Breast epithelium (tissue), 3 donors: ENCODE data around the gene ODAD2.

ENCODE experiments used
- CTCF ChIP-seq, 3 donors: fragments of 450-650 bp; IDR thresholded peaks; one replicate each; pipeline ENCODE4 v1.5.1; 2016 to 2017; ENCODE audit warnings: antibody characterized with exemption in 3 of 3, mild to moderate bottlenecking in 3 of 3, moderate library complexity in 3 of 3
- POLR2A ChIP-seq: fragments of 450-650 bp; IDR thresholded peaks from one replicate; pipeline ENCODE4 v1.6.1; 2016; ENCODE audit warnings: antibody characterized with exemption, mild to moderate bottlenecking, moderate library complexity
- POLR2AphosphoS5 ChIP-seq, 3 donors: sonication (generic); formaldehyde crosslinking; IDR thresholded peaks; one replicate each; pipeline ENCODE4 v1.6.1; 2017; ENCODE audit warnings: antibody characterized with exemption in 3 of 3

- TF ChIP-seq CTCF (IDR thresholded peaks at IDR 0.05) = no peak
- no peak for TF ChIP-seq POLR2A
- no peak for TF ChIP-seq POLR2AphosphoS5 (IDR thresholded peaks at IDR 0.05)
These were observed at the start of gene ODAD2 for GRCh38 chr10:27998954-27999275.
